Measurements from ENCODE around the gene CEMIP.
"Not testable (repeated sequence)": the region's sequence is repeated elsewhere in the genome, so short reads cannot be mapped to it uniquely, and the experiment has no call there.

Gene CEMIP

DNA sequence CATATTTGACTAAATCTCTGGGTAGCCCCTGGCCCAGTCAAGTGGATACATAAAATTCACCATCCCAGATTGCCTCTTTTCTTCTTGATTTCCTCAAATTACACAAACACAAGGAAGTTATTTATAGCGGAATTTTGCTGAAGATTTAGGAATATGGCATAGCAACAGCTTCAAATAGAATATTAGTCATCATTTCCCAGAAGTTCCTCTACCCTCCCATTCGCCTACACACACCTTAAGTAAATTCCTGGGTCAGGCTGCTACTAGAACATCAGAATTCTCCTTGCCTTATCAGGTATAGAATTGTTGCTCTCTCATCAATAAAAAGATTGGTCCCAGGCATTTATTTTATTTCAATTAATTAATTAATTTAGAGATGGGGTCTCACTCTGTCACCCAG lies 178.8 kb downstream of the CEMIP start:
- DNase-seq = no peak

DNA sequence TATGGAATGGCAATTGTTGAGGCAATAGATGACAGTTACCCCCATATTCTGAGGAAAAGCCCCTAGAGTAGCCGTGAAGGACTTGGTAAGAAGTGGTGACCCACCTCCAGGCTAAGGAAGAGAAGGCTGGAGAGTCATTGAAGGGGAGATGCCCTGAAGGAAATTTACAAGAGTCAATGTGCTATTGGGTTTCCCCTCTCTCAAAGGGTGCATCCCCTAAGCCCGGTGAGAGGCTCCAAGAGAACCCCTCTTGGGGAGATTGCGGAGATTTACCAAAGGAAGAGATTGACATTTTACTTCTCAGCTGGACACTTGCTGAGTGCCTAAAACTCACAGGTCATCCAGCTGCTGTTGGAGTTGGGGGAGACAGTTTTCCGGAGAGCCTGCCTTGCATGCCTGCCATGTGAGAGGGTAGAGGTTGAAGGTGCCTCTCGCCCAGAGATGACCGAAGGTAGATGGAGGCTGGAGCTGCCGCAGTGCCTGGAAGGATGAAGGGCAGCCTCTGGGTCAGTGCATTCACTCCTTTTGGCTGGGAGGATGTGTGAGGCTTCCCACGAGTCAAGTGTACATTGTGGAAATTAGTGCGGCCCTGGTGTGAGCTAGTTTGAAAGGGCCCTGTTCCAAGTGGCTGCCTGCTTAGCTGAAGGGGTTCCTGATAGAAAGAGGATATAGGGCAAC lies 179.8 kb downstream of the CEMIP start:
- DNase-seq = no peak

DNA sequence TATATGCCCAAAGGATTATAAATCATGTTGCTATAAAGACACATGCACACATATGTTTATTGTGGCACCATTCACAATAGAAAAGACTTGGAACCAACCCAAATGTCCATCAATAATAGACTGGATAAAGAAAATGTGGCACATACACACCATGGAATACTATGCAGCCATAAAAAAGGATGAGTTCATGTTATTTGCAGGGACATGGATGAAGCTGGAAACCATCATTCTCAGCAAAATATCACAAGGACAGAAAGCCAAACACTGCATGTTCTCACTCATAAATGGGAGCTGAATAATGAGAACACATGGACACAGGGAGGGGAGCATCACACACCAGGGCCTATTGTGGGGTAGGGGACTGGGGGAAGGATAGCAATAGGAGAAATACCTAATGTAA lies 186.3 kb downstream of the CEMIP start:
- DNase-seq = not testable (repeated sequence)

DNA sequence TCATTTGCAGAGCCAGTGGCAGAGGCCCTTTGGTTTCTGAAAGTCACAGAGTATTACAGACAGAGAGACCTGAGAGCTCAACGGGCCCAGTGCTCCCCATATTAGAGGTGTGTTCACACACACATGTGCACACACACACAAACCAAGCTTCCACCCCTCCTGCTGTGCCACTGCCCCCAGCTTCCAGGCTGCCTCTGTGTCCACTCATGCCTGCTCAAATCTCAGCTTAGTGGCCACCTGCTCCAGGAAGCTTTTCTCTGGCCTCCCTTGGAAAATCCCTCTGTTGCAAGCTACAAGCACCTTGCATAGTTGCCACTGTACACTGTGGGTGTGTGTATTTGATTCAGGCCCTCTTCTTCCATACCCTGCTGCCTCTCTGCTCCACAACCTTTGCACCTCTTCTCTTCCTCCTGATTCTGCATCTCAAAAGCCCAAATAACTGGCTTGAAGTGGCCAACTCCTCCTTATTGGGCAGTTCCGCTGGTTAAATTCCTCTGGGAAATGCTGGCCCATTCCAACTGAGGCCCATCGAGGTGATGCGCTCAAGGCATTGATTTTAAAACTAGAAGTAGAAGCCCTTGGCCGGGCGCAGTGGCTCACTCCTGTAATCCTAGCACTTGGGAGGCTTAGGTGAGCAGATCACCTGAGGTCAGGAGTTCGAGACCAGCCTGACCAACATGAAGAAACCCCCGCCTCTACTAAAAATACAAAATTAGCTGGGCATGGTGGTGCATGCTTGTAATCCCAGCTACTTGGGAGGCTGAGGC lies 187.4 kb downstream of the CEMIP start:
- DNase-seq = no peak

DNA sequence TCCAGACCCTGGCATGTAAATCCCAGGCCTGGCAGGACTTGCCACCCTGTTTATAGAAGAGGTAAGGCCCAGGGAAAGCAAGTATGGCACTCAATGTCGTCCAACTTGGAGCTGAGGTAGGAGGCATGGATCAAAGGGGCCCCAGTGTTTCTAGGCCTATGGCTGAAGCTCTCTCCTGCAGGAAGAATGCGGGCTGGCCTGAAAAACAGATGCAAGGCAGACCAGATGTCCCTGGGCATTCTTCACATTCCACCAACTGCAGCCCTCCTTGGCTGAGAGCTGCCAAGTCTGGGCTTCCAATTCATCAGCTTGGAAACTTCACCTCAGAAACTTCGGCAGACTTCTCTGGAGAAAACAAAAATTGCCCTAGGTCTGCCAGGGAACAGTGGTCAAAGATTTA lies 188.3 kb downstream of the CEMIP start:
- no peak for DNase-seq

DNA sequence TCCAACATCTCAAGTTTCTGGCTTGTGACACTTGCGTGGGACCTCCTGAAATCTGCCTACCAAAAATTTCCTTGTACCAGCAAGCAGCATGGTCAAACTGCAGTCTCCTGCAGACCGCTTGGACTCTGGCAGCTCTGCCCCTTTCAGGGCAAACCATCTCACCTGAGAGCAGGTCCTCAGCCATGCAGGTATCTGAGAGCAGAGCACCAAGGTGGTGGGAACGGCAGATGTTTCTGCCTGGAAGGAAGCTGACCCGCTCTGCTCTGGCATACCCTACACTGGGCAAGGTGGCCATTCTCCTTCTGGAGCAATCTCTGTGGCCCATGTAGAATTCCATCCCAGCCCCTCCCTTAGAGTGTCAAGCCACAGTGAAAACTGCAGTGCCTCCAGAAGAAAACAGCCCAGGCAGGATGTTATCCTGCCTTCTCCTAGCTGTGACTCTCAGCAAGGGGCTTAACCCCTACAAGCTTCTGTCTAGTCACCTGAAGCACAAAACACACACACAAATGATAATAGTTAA lies 188.9 kb downstream of the CEMIP start:
- no peak for DNase-seq

DNA sequence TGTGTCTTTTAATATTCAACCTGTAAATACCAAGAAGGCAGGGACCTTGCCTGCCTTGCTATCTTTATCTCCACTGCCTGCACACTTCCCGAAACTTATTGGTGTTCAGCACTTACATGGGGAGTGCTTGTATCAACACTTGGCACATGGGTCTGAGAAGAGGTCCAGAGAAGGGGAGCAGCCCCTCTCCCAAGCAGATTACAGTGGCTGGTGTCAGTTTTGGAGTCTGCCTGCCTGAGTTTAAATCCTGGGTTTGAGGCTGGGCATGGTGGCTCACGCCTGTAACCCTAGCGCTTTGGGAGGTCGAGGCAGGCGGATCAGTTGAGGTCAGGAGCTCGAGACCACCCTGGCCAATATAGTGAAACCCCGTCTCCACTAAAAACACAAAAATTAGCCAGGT lies 190.1 kb downstream of the CEMIP start:
- DNase-seq = no peak

DNA sequence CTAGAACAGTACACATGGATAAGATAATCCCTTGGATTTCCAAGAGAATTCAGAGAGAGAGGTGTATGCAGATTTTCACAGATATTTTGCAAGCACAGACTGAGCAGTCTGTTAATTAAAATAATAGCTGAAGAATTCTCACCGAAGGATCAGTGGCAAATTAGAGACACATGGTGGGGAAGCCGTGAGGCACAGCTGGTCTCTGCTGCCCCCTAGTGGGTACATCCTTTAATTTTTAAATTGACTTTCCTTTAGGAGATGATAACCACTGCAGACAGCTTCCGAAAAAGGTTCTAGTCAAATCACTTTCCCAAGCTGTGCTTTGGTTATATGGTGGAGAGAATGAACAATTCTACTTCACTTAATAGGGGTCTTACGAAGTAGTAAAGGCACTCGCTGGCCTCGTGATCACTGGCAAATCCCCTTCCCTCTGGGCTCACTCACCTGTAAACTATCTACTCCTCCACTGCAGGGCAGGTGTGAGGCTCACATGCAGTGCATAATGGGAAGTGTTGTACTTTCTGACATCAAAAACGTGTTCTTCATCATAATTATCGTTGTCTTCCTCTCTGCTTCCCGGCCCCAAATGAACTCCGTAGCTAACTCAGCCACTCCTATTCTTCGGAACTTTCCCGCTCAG lies 191.0 kb downstream of the CEMIP start:
- DNase-seq = peak; percentile 39 to 84 (median 44)

DNA sequence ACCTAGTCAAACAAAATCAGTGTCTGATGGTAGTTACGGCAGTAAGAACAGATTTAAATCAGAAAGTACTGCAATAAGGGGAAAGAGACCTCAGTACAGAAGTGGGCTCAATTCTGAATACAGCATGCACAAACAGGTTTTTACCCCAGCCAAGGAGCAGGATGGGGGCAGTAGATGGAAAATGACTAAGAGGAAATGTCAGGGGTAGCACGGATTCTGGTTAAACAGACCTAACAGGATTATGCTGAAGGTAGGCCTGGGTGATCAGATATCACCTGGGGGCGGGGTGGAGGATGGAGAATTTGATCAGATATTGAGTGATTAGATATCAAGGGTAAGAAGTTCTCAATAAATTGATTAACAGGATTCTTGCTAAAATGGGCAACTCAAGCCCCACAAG lies 191.5 kb downstream of the CEMIP start:
- DNase-seq = no peak

DNA sequence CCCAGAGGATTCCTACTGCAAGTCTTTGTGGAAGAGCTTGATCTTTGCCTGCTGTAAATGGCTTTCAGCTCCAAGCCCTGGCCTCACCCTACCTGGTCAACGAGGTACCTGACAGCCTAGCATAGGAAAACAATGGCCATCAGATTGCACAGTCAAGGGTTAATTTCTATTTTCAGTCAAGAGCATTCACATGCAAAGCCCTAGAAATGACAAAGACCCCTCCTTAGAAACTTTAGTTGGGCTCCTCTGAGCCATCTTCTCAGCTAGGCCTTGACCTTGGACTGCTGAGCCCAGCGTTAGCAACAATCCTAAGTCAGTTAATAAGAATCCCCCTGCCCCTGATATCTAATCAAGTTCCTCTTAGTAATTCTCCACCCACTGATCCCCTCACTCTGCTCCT lies 192.0 kb downstream of the CEMIP start:
- DNase-seq = no peak

DNA sequence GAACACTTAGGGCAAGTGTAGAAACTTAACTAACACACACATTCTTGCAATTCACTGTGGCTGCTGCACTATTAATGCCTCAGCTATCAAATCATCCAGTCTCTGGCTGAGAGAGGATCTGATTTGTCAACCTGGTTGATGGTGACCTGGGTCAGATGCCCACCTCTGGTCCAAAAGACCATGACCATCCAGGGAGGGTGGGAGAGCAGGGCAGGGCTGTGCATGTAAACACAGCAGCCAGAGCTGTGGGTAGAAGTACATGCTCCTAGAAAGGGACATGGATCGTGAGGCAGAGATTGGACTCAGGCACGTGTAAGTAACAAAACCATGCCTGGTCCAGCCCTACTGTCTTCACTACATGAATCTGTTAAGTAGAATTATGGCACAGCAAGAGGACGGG lies 193.1 kb downstream of the CEMIP start:
- no peak for DNase-seq

DNA sequence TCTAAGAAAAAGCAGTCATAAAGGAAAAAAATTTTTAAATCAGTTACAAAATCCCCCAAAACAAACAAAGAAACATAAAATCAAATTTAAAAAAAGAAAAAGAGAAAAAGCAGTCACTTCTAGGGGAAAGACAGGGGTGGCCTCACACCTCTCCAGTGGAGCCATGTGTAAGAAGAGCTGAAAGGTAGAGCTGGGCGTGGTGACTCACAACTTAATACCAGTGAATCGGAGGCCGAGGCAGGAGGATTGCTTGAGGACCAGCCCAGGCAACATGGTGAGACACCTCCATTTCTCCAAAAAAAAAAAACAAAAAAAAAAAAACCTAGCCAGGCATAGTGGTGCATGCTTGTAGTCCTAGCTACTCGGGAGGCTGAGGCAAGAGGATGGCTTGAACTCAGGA lies 195.7 kb downstream of the CEMIP start:
- no peak for DNase-seq

DNA sequence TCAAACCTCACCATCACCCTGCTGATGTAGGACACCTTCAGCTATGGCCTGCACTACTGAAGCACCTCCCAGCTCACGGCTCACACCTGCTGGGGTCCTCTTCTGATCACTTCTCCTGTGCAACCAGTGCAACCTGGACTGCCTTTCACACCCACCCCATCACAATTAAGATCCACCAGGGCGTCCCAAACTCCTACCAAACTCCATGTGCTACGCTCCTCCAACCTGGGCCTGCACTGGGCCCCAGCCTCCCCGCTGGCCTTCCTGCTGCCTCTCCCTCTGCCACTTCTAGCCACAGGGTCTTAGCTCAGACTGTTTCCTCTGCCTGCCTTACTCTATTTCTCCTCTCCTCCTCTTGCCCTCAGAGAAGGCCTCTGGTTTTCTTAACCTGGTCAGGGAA lies 197.7 kb downstream of the CEMIP start:
- no peak for DNase-seq

DNA sequence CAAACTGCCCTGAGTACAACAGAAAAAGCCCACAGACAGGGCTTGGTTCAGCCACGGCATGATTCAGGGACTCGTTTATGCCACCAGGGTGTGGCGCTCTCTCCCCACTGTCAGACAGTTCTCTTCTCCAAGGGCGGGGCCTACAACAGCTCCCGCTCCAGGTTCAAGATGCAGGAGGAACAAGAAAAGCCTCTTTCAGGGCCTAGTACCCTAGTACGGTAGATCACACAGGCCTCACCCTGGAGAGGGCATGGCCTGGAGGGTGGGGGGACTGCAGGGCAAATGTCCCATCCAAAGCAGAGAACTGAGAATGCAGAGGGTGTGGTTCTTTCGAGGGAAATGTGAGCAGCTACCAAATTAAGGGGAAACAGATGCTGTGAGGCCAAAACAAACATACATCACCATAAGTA lies 198.5 kb downstream of the CEMIP start:
- peak in 2 of 3 experiments; percentile 21 to 60 for DNase-seq

DNA sequence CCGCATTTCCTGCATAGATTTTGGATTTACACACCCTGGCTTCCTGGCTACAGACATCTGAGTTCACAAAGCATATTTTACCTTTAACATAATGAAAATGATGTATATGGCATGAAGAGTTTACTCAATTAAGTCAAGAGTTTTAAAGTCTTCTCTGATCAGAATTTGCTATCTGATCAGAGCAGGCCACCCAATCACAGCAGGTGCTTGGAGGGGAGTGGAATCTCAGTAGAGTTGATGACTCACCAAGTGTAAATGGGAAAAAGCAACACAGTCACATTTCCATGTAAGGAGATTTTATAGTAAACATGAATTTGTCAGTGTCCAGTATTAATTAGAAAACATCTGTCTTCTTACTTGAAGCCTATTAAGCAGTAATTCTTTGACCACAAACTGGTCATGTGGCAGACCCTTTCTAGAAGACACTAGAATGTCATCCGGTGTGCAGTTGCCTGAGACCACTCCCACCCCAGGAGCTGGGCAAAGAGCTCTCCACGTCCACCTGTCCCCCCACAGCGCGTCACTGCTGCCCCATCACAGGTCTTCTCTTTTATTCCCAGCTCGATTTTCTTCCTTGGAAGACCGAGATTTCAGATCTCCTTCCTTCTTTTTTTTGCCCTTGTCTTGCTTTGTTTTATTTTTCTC lies 199.6 kb downstream of the CEMIP start:
- no peak for DNase-seq

DNA sequence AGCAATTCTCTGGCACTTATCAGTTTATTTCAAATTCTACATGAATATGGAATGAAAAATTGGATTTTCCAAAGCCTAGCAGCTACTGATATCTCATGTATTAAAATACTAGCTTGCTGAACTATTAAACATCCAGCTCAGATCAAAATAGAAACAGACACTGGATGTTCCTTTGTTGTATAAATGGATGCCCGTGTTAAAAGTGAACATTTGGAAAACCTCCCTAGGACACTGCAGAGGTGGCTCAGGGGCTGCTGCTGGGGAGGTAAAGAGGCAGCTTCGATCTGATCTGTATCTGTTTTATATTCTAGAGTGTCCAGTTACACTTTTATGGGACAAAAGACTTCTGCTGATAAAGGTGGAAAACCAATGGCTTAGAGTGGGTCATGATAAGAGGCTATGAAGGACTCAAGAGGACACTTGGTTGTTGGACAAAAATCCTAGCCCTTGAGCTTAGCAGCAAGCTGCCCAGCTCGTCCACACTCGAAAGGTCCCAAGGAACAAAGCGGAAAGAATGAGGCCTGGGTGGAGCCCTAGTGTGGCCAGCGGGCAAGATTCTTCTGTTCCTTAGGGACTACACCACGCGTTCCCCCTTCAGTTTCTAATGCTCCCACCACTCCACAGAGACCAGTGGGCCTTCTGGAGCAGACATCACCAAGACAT lies 200.5 kb downstream of the CEMIP start:
- DNase-seq = no peak

DNA sequence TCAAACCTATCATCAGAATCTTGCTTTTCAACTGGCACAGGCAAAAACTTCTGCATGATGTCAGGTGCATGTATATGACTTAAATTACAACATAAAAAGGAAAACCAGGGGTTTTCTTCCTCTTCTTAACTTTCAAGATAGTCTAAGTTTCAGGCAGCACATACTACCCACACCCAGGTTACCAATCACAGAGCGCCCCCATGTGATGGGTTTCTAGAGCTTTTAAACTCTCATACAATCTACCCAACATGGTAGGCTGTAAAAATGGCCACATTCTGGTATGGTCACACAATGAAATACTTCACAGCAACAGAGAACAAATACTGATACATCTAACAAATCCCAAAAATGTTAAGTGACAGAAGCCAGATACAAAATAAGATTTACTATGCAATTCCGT lies 203.0 kb downstream of the CEMIP start:
- no peak for DNase-seq

DNA sequence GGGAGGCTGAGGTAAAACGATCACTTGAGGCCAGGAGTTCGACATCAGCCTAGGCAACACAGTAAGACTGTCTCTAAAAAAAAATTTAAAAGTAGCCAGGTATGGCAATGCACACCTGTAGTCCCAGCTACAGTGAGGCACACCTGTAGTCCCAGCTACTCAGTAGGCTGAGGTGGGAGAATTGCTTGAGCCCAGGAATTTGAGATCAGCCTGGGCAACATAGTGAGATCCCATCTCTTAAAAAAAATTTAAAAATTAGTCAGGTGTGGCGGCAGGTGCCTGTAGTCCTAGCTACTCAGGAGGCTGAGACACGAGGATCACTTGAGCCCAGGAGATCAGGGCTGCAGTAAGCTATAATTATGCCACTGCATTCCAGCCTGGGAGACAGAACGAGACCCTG lies 203.7 kb downstream of the CEMIP start:
- no peak for DNase-seq

DNA sequence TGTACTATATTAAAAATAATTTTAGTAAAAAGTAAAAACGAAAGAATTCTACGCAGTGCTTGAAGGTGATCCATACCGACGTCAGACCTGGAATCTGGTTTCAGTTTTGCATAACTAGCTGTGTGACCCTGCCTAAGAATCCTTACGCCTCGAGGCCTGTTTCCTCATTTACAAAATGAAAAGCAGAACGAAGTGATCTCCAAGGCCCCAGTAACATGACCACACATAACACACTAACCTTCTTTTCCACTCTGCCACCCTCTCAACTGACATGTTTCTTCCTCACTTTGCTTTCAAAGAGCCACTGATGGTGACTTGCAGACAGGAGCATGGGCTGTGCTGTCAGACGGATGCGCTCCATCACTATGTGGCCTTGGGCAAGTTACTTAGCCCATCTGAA lies 205.7 kb downstream of the CEMIP start:
- DNase-seq = no peak

DNA sequence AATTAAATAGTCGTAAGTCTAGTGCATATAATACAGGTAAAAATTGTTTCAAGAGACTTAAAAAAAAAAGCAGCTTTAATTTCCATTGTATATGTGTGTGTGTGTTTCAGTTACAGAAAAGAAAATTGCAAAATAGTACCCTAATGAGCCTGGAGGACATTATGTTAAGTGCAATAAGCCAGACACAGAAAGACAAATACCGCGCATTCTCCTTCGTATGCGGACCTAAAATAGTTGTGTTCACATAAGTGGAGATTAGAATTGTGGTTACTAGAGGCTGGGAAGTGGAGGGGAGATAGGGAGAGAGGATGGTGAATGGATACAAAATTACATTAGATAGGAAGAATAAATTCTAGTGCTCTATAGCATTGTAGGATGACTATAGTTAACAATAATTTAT lies 206.8 kb downstream of the CEMIP start:
- peak in 1 of 3 experiments; percentile 42 for DNase-seq

DNA sequence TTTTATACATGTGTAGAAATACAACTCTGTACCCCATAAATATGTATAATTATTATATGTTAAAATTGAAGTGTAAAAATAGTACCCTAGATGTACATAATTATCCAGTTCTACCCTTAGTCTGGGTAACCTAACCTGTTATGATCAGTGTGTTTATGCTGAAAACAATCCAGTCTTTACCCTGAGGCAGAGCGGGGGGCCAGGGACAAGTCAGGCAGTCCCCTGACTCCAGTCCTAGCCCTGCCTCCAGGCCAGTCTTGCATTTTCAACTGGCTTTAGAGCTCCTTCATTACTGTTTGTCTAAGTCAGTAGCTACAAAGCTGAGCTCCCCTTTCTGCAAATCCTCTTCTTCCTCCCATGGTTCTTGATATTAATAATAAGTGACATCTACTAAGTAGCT lies 207.3 kb downstream of the CEMIP start:
- DNase-seq = peak in 1 of 3 experiments; percentile 14

DNA sequence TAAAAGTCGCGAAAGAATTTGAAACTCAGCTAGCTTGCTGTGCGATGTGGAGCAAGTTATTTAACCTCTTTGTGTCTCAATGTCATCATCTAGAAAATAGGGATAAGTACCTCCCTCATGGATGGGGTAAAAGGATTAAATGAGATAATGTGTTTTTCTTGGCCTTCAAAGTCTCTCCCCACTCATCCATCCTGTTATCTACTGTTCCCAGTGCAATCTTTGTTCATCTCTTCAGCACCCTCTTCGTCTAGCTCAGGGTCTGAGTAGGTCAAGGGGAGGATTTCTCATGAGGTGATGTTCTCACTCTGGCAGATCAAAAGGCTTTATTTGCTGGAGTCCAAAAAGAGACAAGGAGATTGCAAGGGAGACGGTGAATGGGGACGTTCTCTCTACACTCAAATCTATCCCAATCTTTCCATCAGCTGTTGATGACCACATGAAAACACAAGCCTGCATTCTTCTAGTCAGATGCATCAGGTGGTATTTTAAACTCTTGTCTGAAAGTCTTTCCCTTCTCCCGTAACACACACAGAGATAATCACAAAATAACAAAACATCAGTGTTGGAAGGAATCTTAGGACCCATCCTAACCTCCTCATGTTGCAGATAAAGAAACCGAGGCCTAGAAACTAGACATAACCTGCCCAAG lies 209.1 kb downstream of the CEMIP start:
- no peak for DNase-seq

Measured in NCI-H1417 (cell line).